IMR-90 (cell line): ENCODE data around the gene PPP1R13L. TPM values are rescaled to one million over a fixed set of nuclear protein-coding genes. Genes with fewer than 3 reads are reported as not detected.
A peak's percentile ranks its signal among the peaks of the same experiment; 100 is the strongest.

Source experiments
- ATAC-seq: fragments of 200-7000 bp; cut with Tn5 transposase; 2 replicates; pipeline ENCODE4 v1.9.1; 2020; ENCODE audit warnings: low read depth, mild to moderate bottlenecking, moderate library complexity
- BruUV-seq: library from RNA; stranded (reverse); fragments of 400-500 nt; replicated peaks from 2 replicates; lab custom pipeline; 2021; lab: Mats Ljungman, UMichigan
- CTCF ChIA-PET: fragments of 300-600 bp; formaldehyde crosslinking; extraction: SDS; loops from one replicate; lab custom pipeline; 2021; ENCODE audit warnings: antibody characterized with exemption; lab: Yijun Ruan, JAX
- POLR2A ChIA-PET: fragments of 300-600 bp; sonication (Branson Sonifier 250); formaldehyde crosslinking; loops from one replicate; lab custom pipeline; 2022; ENCODE audit warnings: antibody characterized with exemption; ENCODE audit not compliant: unreplicated experiment; lab: Charles Lee
- DNase-seq: peaks from one replicate; pipeline ENCODE4 v3.0.0; 2013
- H2AFZ ChIP-seq: replicated peaks from 2 replicates; pipeline ENCODE3; 2013; ENCODE audit warnings: low read length, mild to moderate bottlenecking; ENCODE audit not compliant: poor library complexity
- H2AK5ac ChIP-seq: 2 replicates; pipeline ENCODE4 v1.6.1; 2013; ENCODE audit warnings: low read depth, low read length, inconsistent platforms
- H2AK9ac ChIP-seq: replicated peaks from 2 replicates; pipeline ENCODE3; 2013; ENCODE audit warnings: mild to moderate bottlenecking, low read depth, low read length, moderate library complexity; ENCODE audit not compliant: poor library complexity
- H2BK120ac ChIP-seq: 2 replicates; pipeline ENCODE4 v1.6.1; 2013; ENCODE audit warnings: low read depth, low read length, inconsistent platforms
- H2BK15ac ChIP-seq: 3 replicates; pipeline ENCODE4 v1.6.1; 2013; ENCODE audit warnings: low read depth, low read length, inconsistent platforms
- H2BK20ac ChIP-seq: 2 replicates; pipeline ENCODE4 v1.6.1; 2013; ENCODE audit warnings: low read depth, mild to moderate bottlenecking, inconsistent platforms, low read length, moderate library complexity
- H2BK5ac ChIP-seq: 2 replicates; pipeline ENCODE4 v1.6.1; 2013; ENCODE audit warnings: mild to moderate bottlenecking, low read depth, low read length, inconsistent platforms; ENCODE audit not compliant: poor library complexity, severe bottlenecking
- H3K14ac ChIP-seq: replicated peaks from 2 replicates; pipeline ENCODE4 v1.6.1; 2013; ENCODE audit warnings: low read depth, low read length, inconsistent platforms
- H3K18ac ChIP-seq: 2 replicates; pipeline ENCODE4 v1.6.1; 2013; ENCODE audit warnings: low read depth, low read length, control low read depth
- H3K23ac ChIP-seq: 2 replicates; pipeline ENCODE4 v1.6.1; 2013; ENCODE audit warnings: low read depth, low read length, inconsistent platforms
- H3K27ac ChIP-seq: 2 replicates; pipeline ENCODE4 v1.5.1; 2013; ENCODE audit warnings: mild to moderate bottlenecking, control low read depth, low read length; ENCODE audit not compliant: insufficient read depth
- H3K27me3 ChIP-seq: 2 replicates; pipeline ENCODE4 v1.6.1; 2013; ENCODE audit warnings: low read length; ENCODE audit not compliant: control insufficient read depth, insufficient read depth
- H3K36me3 ChIP-seq: 2 replicates; pipeline ENCODE4 v1.6.1; 2013; ENCODE audit warnings: low read length, mixed read lengths; ENCODE audit not compliant: control insufficient read depth, insufficient read depth
- H3K4ac ChIP-seq: 2 replicates; pipeline ENCODE4 v1.6.1; 2013; ENCODE audit warnings: low read depth, low read length, inconsistent platforms
- H3K4me1 ChIP-seq: 2 replicates; pipeline ENCODE4 v1.6.1; 2013; ENCODE audit warnings: low read length, mixed read lengths; ENCODE audit not compliant: control insufficient read depth, insufficient read depth
- H3K4me2 ChIP-seq: 2 replicates; pipeline ENCODE4 v1.6.1; 2013; ENCODE audit warnings: low read depth, mild to moderate bottlenecking, control low read depth, low read length, moderate library complexity
- H3K4me3 ChIP-seq: 2 replicates; pipeline ENCODE4 v1.5.1; 2013; ENCODE audit warnings: low read depth, mild to moderate bottlenecking, control low read depth, low read length, moderate library complexity; ENCODE audit not compliant: insufficient read depth
- H3K56ac ChIP-seq: 2 replicates; pipeline ENCODE4 v1.6.1; 2013; ENCODE audit warnings: low read length, inconsistent platforms; ENCODE audit not compliant: insufficient read depth; ENCODE audit errors: extremely low read depth
- H3K79me1 ChIP-seq, 2 experiments: 2 replicates each; pipeline ENCODE4 v1.6.1; 2013; ENCODE audit warnings: low read length in 2 of 2, inconsistent platforms in 1 of 2, low read depth in 1 of 2
- H3K9ac ChIP-seq: 2 replicates; pipeline ENCODE4 v1.6.1; 2013; ENCODE audit warnings: low read depth, low read length, control low read depth
- H3K9me1 ChIP-seq: 2 replicates; pipeline ENCODE4 v1.6.1; 2013; ENCODE audit warnings: low read length, inconsistent platforms; ENCODE audit not compliant: insufficient read depth
- H3K9me3 ChIP-seq: 2 replicates; pipeline ENCODE4 v1.6.1; 2013; ENCODE audit warnings: low read length; ENCODE audit not compliant: control insufficient read depth, insufficient read depth
- H4K20me1 ChIP-seq: 2 replicates; pipeline ENCODE4 v1.6.1; 2013; ENCODE audit warnings: low read length, inconsistent platforms; ENCODE audit not compliant: insufficient read depth
- H4K5ac ChIP-seq: 2 replicates; pipeline ENCODE4 v1.6.1; 2013; ENCODE audit warnings: mild to moderate bottlenecking, low read depth, low read length, control low read depth
- H4K8ac ChIP-seq, 2 experiments: 2 replicates each; pipeline ENCODE4 v1.6.1; 2013; ENCODE audit warnings: low read depth in 2 of 2, low read length in 2 of 2, control low read depth in 1 of 2, inconsistent platforms in 1 of 2
- H4K91ac ChIP-seq: 2 replicates; pipeline ENCODE4 v1.6.1; 2013; ENCODE audit warnings: low read depth, low read length, inconsistent platforms; ENCODE audit not compliant: insufficient read depth
- BHLHE40 ChIP-seq: fragments of 150-350 bp; IDR thresholded peaks from 2 replicates; pipeline ENCODE4 v1.6.1; 2016; ENCODE audit warnings: mild to moderate bottlenecking, low read depth, low read length
- CEBPB ChIP-seq: IDR thresholded peaks from 2 replicates; pipeline ENCODE4 v1.6.1; 2012; ENCODE audit warnings: low read depth, low read length, improper control_type of control experiment
- CHD1 ChIP-seq: IDR thresholded peaks from 2 replicates; pipeline ENCODE4 v1.6.1; 2012; ENCODE audit warnings: low read depth, low read length, improper control_type of control experiment
- MAFK ChIP-seq: IDR thresholded peaks from 2 replicates; pipeline ENCODE4 v1.6.1; 2012; ENCODE audit warnings: low read depth, low read length, improper control_type of control experiment
- MAZ ChIP-seq: IDR thresholded peaks from 2 replicates; pipeline ENCODE4 v1.6.1; 2012; ENCODE audit warnings: low read depth, mild to moderate bottlenecking, low read length, improper control_type of control experiment, moderate library complexity, borderline replicate concordance
- MXI1 ChIP-seq: IDR thresholded peaks from 2 replicates; pipeline ENCODE4 v1.6.1; 2012; ENCODE audit warnings: low read depth, mild to moderate bottlenecking, low read length, moderate library complexity, borderline replicate concordance
- NFE2L2 ChIP-seq: fragments of 150-350 bp; IDR thresholded peaks from 2 replicates; pipeline ENCODE4 v1.6.1; 2016; ENCODE audit warnings: low read depth, mild to moderate bottlenecking, low read length
- POLR2A ChIP-seq: IDR thresholded peaks from 2 replicates; pipeline ENCODE4 v1.6.1; 2012; ENCODE audit warnings: mild to moderate bottlenecking, low read depth, low read length
- RAD21 ChIP-seq: IDR thresholded peaks from 2 replicates; pipeline ENCODE4 v1.6.1; 2012; ENCODE audit warnings: low read length, improper control_type of control experiment
- RCOR1 ChIP-seq: IDR thresholded peaks from 2 replicates; pipeline ENCODE4 v1.6.1; 2012; ENCODE audit warnings: mild to moderate bottlenecking, low read length, improper control_type of control experiment; ENCODE audit not compliant: insufficient replicate concordance
- RFX5 ChIP-seq: IDR thresholded peaks from 2 replicates; pipeline ENCODE4 v1.8.0; 2012; ENCODE audit warnings: low read depth, mild to moderate bottlenecking, low read length, moderate library complexity
- SMC3 ChIP-seq: fragments of 150-350 bp; IDR thresholded peaks from 2 replicates; pipeline ENCODE4 v1.6.1; 2016; ENCODE audit warnings: low read depth, mild to moderate bottlenecking, antibody characterized with exemption, low read length, moderate library complexity
- WGBS, 2 experiments: methylation state at CpG; one replicate each; pipeline versions ENCODE4 v1.1.5 to v1.1.7; 2013; ENCODE audit warnings: missing lambda C conversion rate in 2 of 2; ENCODE audit not compliant: insufficient read length in 1 of 2; ENCODE audit errors: extremely low coverage in 2 of 2; 5-methylcytosine and 5-hydroxymethylcytosine counted together
- dilution Hi-C: fragments of 300-500 bp; cut with HindIII; formaldehyde crosslinking; loops from one replicate; pipeline ENCODE4 v1.14.3; 2018; ENCODE audit warnings: low sequenced_read_pairs; ENCODE audit not compliant: unreplicated experiment
- in situ Hi-C: fragments of 300-500 bp; cut with MboI; formaldehyde crosslinking; loops from 3 replicates; pipeline ENCODE4 v1.14.3; 2019; ENCODE audit warnings: low sequenced_read_pairs, inconsistent platforms, mixed read lengths
- intact Hi-C: fragments of 100-400 bp; cut with micrococcal nuclease; formaldehyde crosslinking; loops from 2 replicates; pipeline ENCODE4 v1.10.0; 2022
- polyA plus RNA-seq, 3 experiments: library from polyadenylated mRNA; depleted of rRNA; stranded (reverse); fragments of >200 nt; gene quantifications; 2 replicates each; pipeline ENCODE4 v1.2.3, GENCODE V29; 2012; ENCODE audit warnings: low replicate concordance in 1 of 3
- total RNA-seq: library from RNA; depleted of rRNA; stranded (reverse); fragments of >200 nt; gene quantifications from 2 replicates; pipeline ENCODE4 v1.2.3, GENCODE V29; 2012
- TF ChIP-seq, protein P1 (sequence below): conservative IDR thresholded peaks from 2 replicates; pipeline ENCODE4 v1.5.1; 2012; ENCODE audit warnings: mild to moderate bottlenecking, low read depth, low read length, improper control_type of control experiment
- TF ChIP-seq, protein P2 (sequence below): fragments of 150-350 bp; IDR thresholded peaks from 2 replicates; pipeline ENCODE4 v1.6.1; 2016; ENCODE audit warnings: low read depth, mild to moderate bottlenecking, low read length, moderate library complexity, borderline replicate concordance

The PPP1R13L gene
- total and polyA plus RNA-seq, 2 of the 4 experiments (the other 2 are of a cell fraction): 3.0 to 13.3 TPM

DNA sequence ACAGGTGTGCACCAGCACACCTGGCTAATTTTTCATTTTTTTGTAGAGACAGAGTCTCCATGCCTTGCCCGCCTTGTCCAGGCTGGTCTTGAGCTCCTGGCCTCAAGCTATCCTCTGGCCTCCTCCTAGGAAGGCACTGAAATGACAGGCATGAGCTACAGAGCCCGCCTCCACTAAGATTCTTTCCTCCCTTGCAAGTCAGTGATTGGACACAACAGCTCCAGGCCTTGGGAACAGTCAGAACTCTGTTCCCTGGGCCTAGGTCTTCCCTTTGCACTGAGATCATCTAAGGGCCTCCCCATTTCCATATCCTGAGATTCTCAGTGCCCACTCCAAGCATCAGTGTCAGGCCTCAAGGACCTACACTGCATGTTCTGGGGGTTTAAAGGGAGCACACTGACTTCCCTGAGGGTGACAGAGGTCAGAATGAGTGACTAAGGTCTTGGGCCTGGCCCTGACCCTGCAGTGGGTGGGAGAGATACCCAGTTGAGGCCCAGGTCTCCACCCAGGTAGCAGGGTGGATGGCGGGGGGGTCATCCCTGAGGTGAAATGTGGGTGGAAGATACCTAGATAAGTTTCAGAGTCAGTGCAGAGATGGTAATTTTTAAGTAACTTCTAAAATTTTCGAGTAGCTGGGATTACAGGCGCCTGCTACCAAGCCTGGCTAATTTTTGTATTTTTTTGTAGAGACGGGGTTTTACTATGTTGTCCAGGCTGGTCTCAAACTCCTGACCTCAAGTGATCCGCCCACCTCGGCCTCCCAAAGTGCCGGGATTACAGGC lies 36.2 kb upstream of the PPP1R13L start:
- DNase-seq (peak; percentile 57), ATAC-seq (no peak)
- no peak overlapping the region for H2BK5ac ChIP-seq
- H4K5ac ChIP-seq: no peak overlapping the region
- intact Hi-C loops (loop anchor here (1.0 kb wide), 1 partner anchor 26 kb away; the partner anchor contains the start of gene FOSB), dilution Hi-C loops (no loop called here), in situ Hi-C loops (loop anchor here (5.0 kb wide), 1 partner anchor 36 kb away; no protein-coding TSS in a partner anchor)
- CTCF ChIA-PET: interaction anchor here (0.6 to 3.3 kb wide), 2 partner anchors 12 to 38 kb away, joined by 3 to 87 read pairs; no protein-coding TSS in a partner anchor
- peak overlapping the region; percentile 52 for H2AK9ac ChIP-seq
- H3K4me1 ChIP-seq: peaks cover 17% of the 10 kb centered on the region
- no peak overlapping the region for H3K56ac ChIP-seq
- H2BK15ac ChIP-seq: peak overlapping the region; percentile 11; the same call in 1 of the 3 replicates
- H4K8ac ChIP-seq: peak overlapping the region in 1 of 2 experiments; percentile 97; a peak in 2 of 4 replicates
- H2AK5ac ChIP-seq: peak overlapping the region; percentile 99; the same call in 1 of the 2 replicates
- H3K9me3 ChIP-seq: no peaks in the 10 kb centered on the region
- H2BK20ac ChIP-seq: peak overlapping the region; percentile 1; the same call in 1 of the 2 replicates
- H3K4me2 ChIP-seq: no peak overlapping the region
- H3K9me1 ChIP-seq: no peaks in the 10 kb centered on the region
- peak overlapping the region; percentile 59 for H4K91ac ChIP-seq
- H3K14ac ChIP-seq: no peak overlapping the region
- 93% methylated on average over 5 of the region's 9 CpGs; no CpG with 5 or more reads in 1 of the 2 experiments for WGBS, 2 experiments
- H3K23ac ChIP-seq: no peak overlapping the region
- POLR2A ChIA-PET: no interaction called here
- peak overlapping the region; percentile 60; the same call in 1 of the 2 replicates for H3K4ac ChIP-seq
- no peak overlapping the region for H3K27ac ChIP-seq
- H3K36me3 ChIP-seq: no peaks in the 10 kb centered on the region
- H3K79me1 ChIP-seq: peaks cover 0 to 25% of the 10 kb centered on the region in 2 experiments; a peak in 2 of 4 replicates
- H3K9ac ChIP-seq: no peak overlapping the region
- H3K27me3 ChIP-seq: no peaks in the 10 kb centered on the region
- H2BK120ac ChIP-seq: no peak overlapping the region
- BruUV-seq: no TSS peak
- no peaks in the 10 kb centered on the region for H4K20me1 ChIP-seq
- peak overlapping the region; percentile 85 for H2AFZ ChIP-seq
- no peak overlapping the region for H3K4me3 ChIP-seq
- no peak overlapping the region for H3K18ac ChIP-seq
- TF ChIP-seq MAFK (no peak), SMC3 (no peak), RFX5 (no peak), BHLHE40 (no peak), RAD21 (no peak), RCOR1 (no peak), MXI1 (no peak), CHD1 (no peak), POLR2A (no peak), NFE2L2 (no peak), MAZ (no peak), CEBPB (no peak)
- TF ChIP-seq, protein P1, sequence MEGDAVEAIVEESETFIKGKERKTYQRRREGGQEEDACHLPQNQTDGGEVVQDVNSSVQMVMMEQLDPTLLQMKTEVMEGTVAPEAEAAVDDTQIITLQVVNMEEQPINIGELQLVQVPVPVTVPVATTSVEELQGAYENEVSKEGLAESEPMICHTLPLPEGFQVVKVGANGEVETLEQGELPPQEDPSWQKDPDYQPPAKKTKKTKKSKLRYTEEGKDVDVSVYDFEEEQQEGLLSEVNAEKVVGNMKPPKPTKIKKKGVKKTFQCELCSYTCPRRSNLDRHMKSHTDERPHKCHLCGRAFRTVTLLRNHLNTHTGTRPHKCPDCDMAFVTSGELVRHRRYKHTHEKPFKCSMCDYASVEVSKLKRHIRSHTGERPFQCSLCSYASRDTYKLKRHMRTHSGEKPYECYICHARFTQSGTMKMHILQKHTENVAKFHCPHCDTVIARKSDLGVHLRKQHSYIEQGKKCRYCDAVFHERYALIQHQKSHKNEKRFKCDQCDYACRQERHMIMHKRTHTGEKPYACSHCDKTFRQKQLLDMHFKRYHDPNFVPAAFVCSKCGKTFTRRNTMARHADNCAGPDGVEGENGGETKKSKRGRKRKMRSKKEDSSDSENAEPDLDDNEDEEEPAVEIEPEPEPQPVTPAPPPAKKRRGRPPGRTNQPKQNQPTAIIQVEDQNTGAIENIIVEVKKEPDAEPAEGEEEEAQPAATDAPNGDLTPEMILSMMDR: no peak
- TF ChIP-seq, protein P2, sequence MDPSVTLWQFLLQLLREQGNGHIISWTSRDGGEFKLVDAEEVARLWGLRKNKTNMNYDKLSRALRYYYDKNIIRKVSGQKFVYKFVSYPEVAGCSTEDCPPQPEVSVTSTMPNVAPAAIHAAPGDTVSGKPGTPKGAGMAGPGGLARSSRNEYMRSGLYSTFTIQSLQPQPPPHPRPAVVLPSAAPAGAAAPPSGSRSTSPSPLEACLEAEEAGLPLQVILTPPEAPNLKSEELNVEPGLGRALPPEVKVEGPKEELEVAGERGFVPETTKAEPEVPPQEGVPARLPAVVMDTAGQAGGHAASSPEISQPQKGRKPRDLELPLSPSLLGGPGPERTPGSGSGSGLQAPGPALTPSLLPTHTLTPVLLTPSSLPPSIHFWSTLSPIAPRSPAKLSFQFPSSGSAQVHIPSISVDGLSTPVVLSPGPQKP: no peak
